LNCAP (cell line): ENCODE data around the gene AGRN.
A peak's percentile ranks its signal among the peaks of the same experiment; 100 is the strongest.

Experiments used
- TF ChIP-seq, protein P1 (sequence below): fragments of 450-650 bp; IDR thresholded peaks from 2 replicates; pipeline ENCODE4 v1.5.1; 2017; ENCODE audit warnings: mild to moderate bottlenecking

Gene AGRN

DNA sequence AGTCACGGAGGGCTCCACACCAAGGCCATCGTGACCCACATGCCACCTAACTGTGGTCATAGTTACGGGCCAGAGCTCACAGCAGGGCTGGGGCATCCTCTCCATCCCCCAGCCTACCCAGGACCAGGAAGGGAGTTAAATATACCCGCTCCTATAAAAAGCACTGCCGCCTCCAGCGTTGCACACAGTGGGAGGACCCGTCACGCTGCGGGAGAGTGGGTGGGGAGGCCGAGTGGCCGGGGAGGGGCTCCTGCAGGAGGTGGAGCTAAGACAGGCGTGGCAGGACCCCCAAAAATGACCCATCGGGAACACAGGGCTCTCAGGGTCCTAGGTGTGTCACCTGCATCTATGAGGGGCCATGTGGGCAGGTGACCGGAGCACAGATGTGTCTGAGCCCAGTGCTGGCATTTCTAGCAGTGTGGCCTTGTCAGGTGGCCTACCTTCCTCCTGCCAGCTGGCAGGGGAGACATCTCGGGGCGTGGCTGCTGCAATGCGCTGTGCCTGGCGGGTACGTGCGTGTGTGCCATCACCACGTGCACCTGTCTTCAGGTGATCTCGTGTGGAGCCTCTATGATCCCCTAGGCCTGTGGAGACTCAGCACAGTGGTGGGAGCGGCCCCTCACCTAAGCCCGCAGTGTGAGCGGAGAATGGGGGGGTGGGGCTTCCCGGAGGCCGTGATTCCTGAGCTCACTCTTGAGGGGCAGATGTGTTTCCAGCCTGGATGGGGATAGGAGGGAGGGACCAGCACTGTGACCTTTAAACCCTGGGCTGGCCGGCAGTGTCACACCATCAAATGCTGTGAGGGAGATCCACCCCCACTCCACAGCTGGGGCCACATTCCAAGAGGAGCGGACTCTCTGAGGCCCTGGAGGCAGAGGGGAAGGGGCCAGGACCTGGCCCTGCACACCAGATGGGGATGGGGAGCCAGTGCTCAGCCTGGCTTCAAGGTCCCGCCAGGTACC, 17.7 kb downstream of the AGRN start:
- TF ChIP-seq, protein P1, sequence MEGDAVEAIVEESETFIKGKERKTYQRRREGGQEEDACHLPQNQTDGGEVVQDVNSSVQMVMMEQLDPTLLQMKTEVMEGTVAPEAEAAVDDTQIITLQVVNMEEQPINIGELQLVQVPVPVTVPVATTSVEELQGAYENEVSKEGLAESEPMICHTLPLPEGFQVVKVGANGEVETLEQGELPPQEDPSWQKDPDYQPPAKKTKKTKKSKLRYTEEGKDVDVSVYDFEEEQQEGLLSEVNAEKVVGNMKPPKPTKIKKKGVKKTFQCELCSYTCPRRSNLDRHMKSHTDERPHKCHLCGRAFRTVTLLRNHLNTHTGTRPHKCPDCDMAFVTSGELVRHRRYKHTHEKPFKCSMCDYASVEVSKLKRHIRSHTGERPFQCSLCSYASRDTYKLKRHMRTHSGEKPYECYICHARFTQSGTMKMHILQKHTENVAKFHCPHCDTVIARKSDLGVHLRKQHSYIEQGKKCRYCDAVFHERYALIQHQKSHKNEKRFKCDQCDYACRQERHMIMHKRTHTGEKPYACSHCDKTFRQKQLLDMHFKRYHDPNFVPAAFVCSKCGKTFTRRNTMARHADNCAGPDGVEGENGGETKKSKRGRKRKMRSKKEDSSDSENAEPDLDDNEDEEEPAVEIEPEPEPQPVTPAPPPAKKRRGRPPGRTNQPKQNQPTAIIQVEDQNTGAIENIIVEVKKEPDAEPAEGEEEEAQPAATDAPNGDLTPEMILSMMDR = no peak

DNA sequence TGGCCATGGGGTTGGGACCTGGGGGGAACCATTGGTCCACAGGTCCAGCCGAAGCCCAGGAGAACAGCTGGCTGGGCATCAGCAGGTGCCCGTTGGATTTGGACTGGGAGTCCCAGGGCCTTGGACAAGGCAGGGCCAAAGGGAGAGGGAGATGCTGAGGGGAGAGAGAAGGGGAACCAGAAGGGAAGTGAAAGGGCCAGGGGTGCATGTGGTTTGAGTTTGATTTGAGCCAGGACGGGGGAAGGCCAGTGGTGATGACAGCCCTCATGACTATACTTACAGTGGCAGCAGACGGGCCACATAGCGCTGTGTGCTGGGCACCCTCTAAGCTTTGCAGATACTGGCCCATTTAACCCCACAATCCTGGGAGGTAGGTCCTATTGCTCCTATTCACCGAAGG, 18.8 kb downstream of the AGRN start:
- TF ChIP-seq, protein P1 = no peak

DNA sequence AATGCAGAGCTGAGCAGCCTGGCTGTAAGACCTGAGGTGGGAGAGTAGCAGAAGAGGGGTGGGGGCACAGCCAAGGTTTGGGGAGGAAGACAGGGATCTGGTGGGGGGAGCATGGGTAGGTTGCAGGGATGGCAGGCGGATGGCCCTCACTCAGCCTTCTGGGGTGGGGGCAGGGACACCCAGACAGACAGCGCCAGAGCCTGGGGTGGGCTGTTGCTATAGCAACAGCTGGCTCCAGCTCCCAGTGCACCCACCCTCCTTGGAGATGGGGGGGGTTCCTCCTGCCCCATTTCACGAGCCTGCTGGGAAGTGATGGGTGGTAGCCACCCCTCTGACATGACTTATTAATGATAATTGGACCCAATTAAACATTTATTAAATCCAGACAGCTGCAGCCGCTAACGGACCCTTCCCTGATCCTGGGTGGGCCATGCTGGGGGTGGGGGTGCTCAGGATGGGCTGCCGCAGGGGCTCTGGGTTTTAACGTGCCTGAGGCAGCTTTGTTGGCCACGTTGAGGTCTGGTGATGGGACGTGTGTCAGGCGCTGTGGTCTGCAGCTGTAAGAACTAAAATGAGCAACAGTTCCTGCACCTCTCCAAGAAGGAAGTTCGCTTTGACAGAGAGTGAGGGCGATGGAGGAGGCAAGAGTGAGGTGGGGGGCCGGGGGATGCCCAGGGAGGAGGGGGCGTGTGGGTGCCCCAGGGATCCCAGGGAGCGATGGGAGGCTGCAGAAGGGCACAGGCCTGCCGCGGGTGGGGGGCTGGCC, 19.4 kb downstream of the AGRN start:
- TF ChIP-seq, protein P1 = no peak

DNA sequence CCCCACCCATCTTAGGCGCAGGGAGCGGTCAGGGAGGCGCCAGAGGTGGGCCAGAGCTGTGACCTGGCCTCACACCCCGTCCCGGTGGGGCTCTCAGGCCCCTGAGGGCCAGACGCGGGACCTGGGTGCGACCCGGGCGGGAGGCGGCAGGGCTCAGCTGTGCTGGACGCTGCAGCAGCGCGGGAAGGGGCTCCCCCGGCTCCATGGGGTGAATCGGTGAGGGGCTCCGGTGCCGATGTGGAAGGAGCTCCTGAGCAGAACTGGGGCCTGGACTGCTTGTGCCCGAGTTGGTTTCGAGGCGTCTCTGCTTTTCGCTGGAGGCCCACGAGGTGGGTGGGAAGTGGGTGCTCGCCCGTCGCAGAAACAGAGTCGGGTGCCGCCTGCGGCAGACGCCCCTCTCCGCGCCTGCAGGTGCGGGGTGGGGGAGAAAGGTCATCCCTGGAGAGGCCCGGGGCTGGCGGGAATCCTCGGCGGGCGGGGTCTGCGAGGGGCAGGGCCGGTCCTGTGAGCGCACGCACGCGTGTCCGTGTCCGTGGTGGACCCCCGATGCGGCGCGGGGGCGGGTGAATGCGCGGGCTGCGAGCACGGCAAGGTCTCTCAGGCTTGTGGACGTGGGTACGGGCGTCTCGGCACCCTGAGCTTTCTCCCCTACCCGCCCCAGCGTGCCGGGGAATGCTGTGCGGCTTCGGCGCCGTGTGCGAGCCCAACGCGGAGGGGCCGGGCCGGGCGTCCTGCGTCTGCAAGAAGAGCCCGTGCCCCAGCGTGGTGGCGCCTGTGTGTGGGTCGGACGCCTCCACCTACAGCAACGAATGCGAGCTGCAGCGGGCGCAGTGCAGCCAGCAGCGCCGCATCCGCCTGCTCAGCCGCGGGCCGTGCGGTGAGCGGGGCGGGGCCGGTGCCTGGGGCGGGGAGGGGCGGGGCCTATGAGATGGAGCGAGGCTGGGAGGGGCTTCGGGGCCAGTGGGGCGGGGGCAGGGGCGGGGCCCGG, 20.4 kb downstream of the AGRN start:
- TF ChIP-seq, protein P1 = peak; percentile 19; the same call in 1 of the 2 replicates

DNA sequence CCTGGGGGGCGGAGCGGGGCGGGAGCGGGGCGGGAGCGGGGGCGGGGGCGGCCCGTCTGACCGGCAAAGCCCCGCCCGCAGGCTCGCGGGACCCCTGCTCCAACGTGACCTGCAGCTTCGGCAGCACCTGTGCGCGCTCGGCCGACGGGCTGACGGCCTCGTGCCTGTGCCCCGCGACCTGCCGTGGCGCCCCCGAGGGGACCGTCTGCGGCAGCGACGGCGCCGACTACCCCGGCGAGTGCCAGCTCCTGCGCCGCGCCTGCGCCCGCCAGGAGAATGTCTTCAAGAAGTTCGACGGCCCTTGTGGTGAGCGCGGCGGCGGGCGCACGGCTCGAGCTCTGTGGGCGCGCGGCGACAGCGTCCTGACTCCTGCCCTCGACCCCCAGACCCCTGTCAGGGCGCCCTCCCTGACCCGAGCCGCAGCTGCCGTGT, 21.2 kb downstream of the AGRN start:
- TF ChIP-seq, protein P1 = no peak

DNA sequence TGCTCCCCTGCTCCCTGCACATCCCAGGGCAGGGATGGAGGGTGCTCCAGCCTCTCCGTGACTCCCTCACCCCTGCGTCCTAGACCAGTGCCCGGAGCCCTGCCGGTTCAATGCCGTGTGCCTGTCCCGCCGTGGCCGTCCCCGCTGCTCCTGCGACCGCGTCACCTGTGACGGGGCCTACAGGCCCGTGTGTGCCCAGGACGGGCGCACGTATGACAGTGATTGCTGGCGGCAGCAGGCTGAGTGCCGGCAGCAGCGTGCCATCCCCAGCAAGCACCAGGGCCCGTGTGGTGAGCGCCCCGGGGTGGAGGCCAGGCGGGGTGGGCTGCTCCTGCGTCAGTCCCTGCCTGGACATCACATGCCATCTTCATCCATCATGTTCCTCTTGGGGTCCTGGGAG, 22.0 kb downstream of the AGRN start:
- TF ChIP-seq, protein P1 = no peak

DNA sequence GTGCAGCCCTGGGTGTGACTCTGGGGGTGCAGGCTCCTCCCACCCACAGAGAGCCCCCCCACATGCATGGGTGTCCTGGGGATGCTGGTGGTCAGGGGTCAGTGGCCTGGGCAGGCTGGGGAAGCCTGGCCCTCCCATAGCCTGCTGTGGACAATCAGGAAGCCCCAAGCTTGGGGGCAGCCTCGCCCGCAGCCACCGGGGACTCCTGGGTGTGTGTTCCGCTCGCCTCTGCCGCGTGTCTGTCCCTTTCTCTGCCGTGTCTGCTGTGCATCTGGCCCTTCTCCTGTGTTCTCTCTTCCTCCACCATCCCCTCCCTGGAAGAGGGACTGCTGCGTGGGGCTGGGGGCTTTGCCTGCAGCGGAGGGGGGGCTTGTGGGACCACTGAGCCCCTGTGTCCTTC, 22.9 kb downstream of the AGRN start:
- TF ChIP-seq, protein P1 = no peak
